Limb (tissue), 2 donors: Measurements from ENCODE around the gene EPB41L5.
"Not testable (repeated sequence)": the region's sequence is repeated elsewhere in the genome, so short reads cannot be mapped to it uniquely, and the experiment has no call there.

ENCODE experiments used
- DNase-seq, 2 donors: peaks; one replicate each; pipeline ENCODE4 v3.0.0-alpha.2; 2016; ENCODE audit errors: extremely low spot score in 2 of 2

The EPB41L5 gene

GRCh38 chr2:120012771-120013596 lies at the start of gene EPB41L5:
Gene EPB41L5, plus strand, starts transcription at chr2:120013077. Its CDS starts 6,008 bp downstream, at chr2:120019085.
- peak; percentile 89 to 95 for DNase-seq

- DNase-seq, result no peak
These were observed 31.0 kb upstream of the EPB41L5 start for GRCh38 chr2:119981896-119982295.

GRCh38 chr2:119982506-119982905 lies 30.4 kb upstream of the EPB41L5 start:
- no peak for DNase-seq

GRCh38 chr2:119983108-119983507 lies 29.8 kb upstream of the EPB41L5 start:
- DNase-seq, result no peak

- no peak for DNase-seq
These were observed 16.7 kb upstream of the EPB41L5 start for GRCh38 chr2:119996148-119996547.

GRCh38 chr2:119996896-119997891 lies 15.7 kb upstream of the EPB41L5 start:
- not testable (repeated sequence) for DNase-seq

GRCh38 chr2:120001471-120001870 lies 11.4 kb upstream of the EPB41L5 start:
- DNase-seq, result no peak

- DNase-seq, result no peak
These were observed 8.6 kb upstream of the EPB41L5 start for GRCh38 chr2:120004254-120004653.

GRCh38 chr2:120005834-120006521 lies 6.9 kb upstream of the EPB41L5 start:
- no peak for DNase-seq

- no peak for DNase-seq
These were observed 5.0 kb upstream of the EPB41L5 start for GRCh38 chr2:120007851-120008250.

GRCh38 chr2:120012363-120012762 lies 514 bp upstream of the EPB41L5 start:
- no peak for DNase-seq

GRCh38 chr2:120013597-120014223 lies 833 bp downstream of the EPB41L5 start:
- no peak for DNase-seq

- DNase-seq, result peak in 1 of 2 donors; percentile 7
These were observed 1.5 kb downstream of the EPB41L5 start for GRCh38 chr2:120014226-120014980.

GRCh38 chr2:120016800-120017199 lies 3.9 kb downstream of the EPB41L5 start:
- no peak for DNase-seq

GRCh38 chr2:120017201-120017600 lies 4.3 kb downstream of the EPB41L5 start:
- no peak for DNase-seq

- DNase-seq, result no peak
These were observed 5.7 kb downstream of the EPB41L5 start for GRCh38 chr2:120018549-120018948.

- DNase-seq, result no peak
These were observed 7.7 kb downstream of the EPB41L5 start for GRCh38 chr2:120020554-120020953.

- DNase-seq, result not testable (repeated sequence)
These were observed 9.6 kb downstream of the EPB41L5 start for GRCh38 chr2:120022505-120022904.

- DNase-seq, result no peak
These were observed 14.0 kb downstream of the EPB41L5 start for GRCh38 chr2:120026890-120027289.

- no peak for DNase-seq
These were observed 15.9 kb downstream of the EPB41L5 start for GRCh38 chr2:120028795-120029194.
